HepG2 (cell line): ENCODE results near the gene IPP. TPM values are rescaled to one million over a fixed set of nuclear protein-coding genes. Genes with fewer than 3 reads are reported as not detected.

ENCODE experiments used
- ATAC-seq: fragments of 200-7000 bp; cut with Tn5 transposase; 3 replicates; pipeline ENCODE4 v1.9.1; 2020; ENCODE audit warnings: mild to moderate bottlenecking, moderate library complexity
- BruUV-seq: library from RNA; stranded (reverse); fragments of 400-500 nt; replicated peaks from 2 replicates; lab custom pipeline; 2021; lab: Mats Ljungman, UMichigan
- CTCF ChIA-PET: fragments of 300-600 bp; formaldehyde crosslinking; extraction: SDS; loops from one replicate; lab custom pipeline; 2021; ENCODE audit warnings: low total read pairs, inconsistent platforms, low intra/inter-chr PET ratio; lab: Yijun Ruan, JAX
- POLR2A ChIA-PET: fragments of 350-600 bp; sonication (Branson Sonifier 250); formaldehyde crosslinking; loops from one replicate; lab custom pipeline; 2020; ENCODE audit warnings: antibody characterized with exemption, inconsistent platforms; lab: Yijun Ruan, JAX
- DNase-seq: peaks from one replicate; pipeline ENCODE4 v3.0.0-alpha.2; 2015; ENCODE audit warnings: low spot score
- FAIRE-seq: peaks from 3 replicates; lab custom pipeline; 2011; peaks lifted over from hg19 to GRCh38; lab: Jason Lieb, UNC
- H2AFZ ChIP-seq: one replicate; pipeline ENCODE4 v1.6.1; 2011; ENCODE audit warnings: low read length, inconsistent platforms
- H3K27ac ChIP-seq: fragments of 300-600 bp; 3 replicates; pipeline ENCODE4 v1.8.0; 2011; ENCODE audit warnings: mixed run types, mild to moderate bottlenecking, mixed read lengths, low read length, inconsistent platforms; ENCODE audit not compliant: insufficient read depth; ENCODE audit errors: extremely low read length
- H3K27me3 ChIP-seq, 2 experiments: fragments of 200-600 bp in 1 of 2; 2 replicates in 1 of 2; 3 replicates in 1 of 2; pipeline versions ENCODE4 v1.6.0 to v1.8.0; 2011; ENCODE audit warnings: low read length in 2 of 2, mild to moderate bottlenecking in 2 of 2, moderate library complexity in 2 of 2, inconsistent platforms in 1 of 2; ENCODE audit not compliant: insufficient read depth in 2 of 2, control insufficient read depth in 1 of 2
- H3K36me3 ChIP-seq, 2 experiments: fragments of 200-600 bp in 1 of 2; replicated peaks in 1 of 2; 2 replicates in 1 of 2; 3 replicates in 1 of 2; pipeline versions ENCODE4 v1.5.1 to v1.8.0; 2011; ENCODE audit warnings: low read length in 2 of 2, inconsistent platforms in 1 of 2; ENCODE audit not compliant: insufficient read depth in 2 of 2, control insufficient read depth in 1 of 2
- H3K4me1 ChIP-seq: 2 replicates; pipeline ENCODE4 v1.5.1; 2012; ENCODE audit warnings: low read length, inconsistent platforms; ENCODE audit not compliant: insufficient read depth
- H3K4me2 ChIP-seq: 2 replicates; pipeline ENCODE4 v1.6.0; 2011; ENCODE audit warnings: low read depth, low read length, inconsistent platforms
- H3K4me3 ChIP-seq, 3 experiments: fragments of 200-600 bp in 1 of 3; sonication (generic), shearing (Covaris generic) in 1 of 3; replicated peaks in 1 of 3; 2 replicates each; pipeline ENCODE4 v1.5.1; 2011 to 2016; ENCODE audit warnings: low read length in 3 of 3, inconsistent platforms in 2 of 3, low read depth in 2 of 3, mild to moderate bottlenecking in 2 of 3, control low read depth in 1 of 3, mixed read lengths in 1 of 3; ENCODE audit not compliant: insufficient read depth in 1 of 3
- H3K79me2 ChIP-seq: one replicate; pipeline ENCODE4 v1.6.1; 2011; ENCODE audit warnings: low read length, inconsistent platforms; ENCODE audit not compliant: insufficient read depth
- H3K9ac ChIP-seq: 2 replicates; pipeline ENCODE4 v1.6.0; 2011; ENCODE audit warnings: mild to moderate bottlenecking, low read depth, low read length, inconsistent platforms; ENCODE audit not compliant: insufficient read depth
- H3K9me3 ChIP-seq: 2 replicates; pipeline ENCODE4 v1.5.1; 2012; ENCODE audit warnings: mild to moderate bottlenecking, low read length
- H4K20me1 ChIP-seq: 2 replicates; pipeline ENCODE4 v1.6.0; 2011; ENCODE audit warnings: inconsistent platforms, mild to moderate bottlenecking, low read length, moderate library complexity; ENCODE audit not compliant: insufficient read depth
- GPN1 ChIP-seq: sonication (generic); formaldehyde crosslinking; IDR thresholded peaks from 2 replicates; pipeline ENCODE4 v1.5.1; 2020; ENCODE audit warnings: missing genetic modification reagents, borderline replicate concordance
- MYNN ChIP-seq: sonication (generic); formaldehyde crosslinking; IDR thresholded peaks from 2 replicates; pipeline ENCODE4 v1.4.0; 2020; ENCODE audit warnings: mild to moderate bottlenecking, low read depth, missing genetic modification reagents
- PHF21A ChIP-seq: sonication (generic); formaldehyde crosslinking; IDR thresholded peaks from 2 replicates; pipeline ENCODE4 v1.5.0; 2020; ENCODE audit warnings: mild to moderate bottlenecking, missing genetic modification reagents
- PHF5A ChIP-seq: IDR thresholded peaks from one replicate; pipeline ENCODE4 v1.6.1; 2018; ENCODE audit warnings: low read depth, missing genetic modification reagents; ENCODE audit not compliant: unreplicated experiment
- RFXANK ChIP-seq: IDR thresholded peaks from 2 replicates; pipeline ENCODE4 v1.6.1; 2016
- SUZ12 ChIP-seq: fragments of 150-350 bp; IDR thresholded peaks from 2 replicates; pipeline ENCODE4 v1.6.1; 2014; ENCODE audit warnings: low read depth, low read length
- ZNF775 ChIP-seq: sonication (generic); formaldehyde crosslinking; IDR thresholded peaks from 2 replicates; pipeline ENCODE4 v1.4.0; 2020; ENCODE audit warnings: missing genetic modification reagents, mild to moderate bottlenecking, moderate library complexity, borderline replicate concordance
- WGBS: methylation state at CpG from one replicate; pipeline ENCODE4 v1.1.6; 2017; ENCODE audit warnings: low lambda C conversion rate; 5-methylcytosine and 5-hydroxymethylcytosine counted together
- in situ Hi-C: cut with HindIII; loops from 2 replicates; pipeline ENCODE4 v1.10.0; 2017; ENCODE audit warnings: low pct_unique_long_range_greater_than_20kb; ENCODE audit not compliant: extremely low pct_ligation_motif_present
- intact Hi-C: fragments of 100-400 bp; cut with micrococcal nuclease; formaldehyde crosslinking; loops from one replicate; pipeline ENCODE4 v1.10.0; 2022; ENCODE audit not compliant: unreplicated experiment
- polyA plus RNA-seq, 8 experiments: library from polyadenylated mRNA; depleted of rRNA in 3 of 8; stranded (reverse) in 7 of 8; unstranded in 1 of 8; fragments of >200 nt; fragmentation: Illumina TruSeq in 4 of 8; extraction: Trizol in 4 of 8; gene quantifications; 2 replicates each; pipeline versions ENCODE4 v1.2.1 to v1.2.3, GENCODE V29; 2011 to 2016; ENCODE audit warnings: low read depth in 4 of 8, missing spikeins in 1 of 8, mixed read lengths in 1 of 8; ENCODE audit not compliant: insufficient read depth in 1 of 8
- total RNA-seq, 5 experiments: library from RNA; depleted of rRNA; stranded (reverse); fragments of >200 nt; fragmentation: Illumina TruSeq; extraction: Trizol; gene quantifications; 2 replicates each; pipeline ENCODE4 v1.2.3, GENCODE V29; 2016; ENCODE audit warnings: low read depth in 1 of 5
- TF ChIP-seq, protein P1 (sequence below): sonication (generic); formaldehyde crosslinking; IDR thresholded peaks from 2 replicates; pipeline ENCODE4 v1.8.0; 2022; ENCODE audit warnings: mild to moderate bottlenecking, missing genetic modification reagents, borderline replicate concordance
- TF ChIP-seq, protein P2 (sequence below): sonication (generic); formaldehyde crosslinking; IDR thresholded peaks from 2 replicates; pipeline ENCODE4 v1.8.1; 2022; ENCODE audit warnings: mild to moderate bottlenecking, missing genetic modification reagents
- TF ChIP-seq, protein P3 (sequence below): sonication (generic); formaldehyde crosslinking; IDR thresholded peaks from 2 replicates; pipeline ENCODE4 v1.4.0; 2020; ENCODE audit warnings: missing genetic modification reagents

Gene IPP
- total and polyA plus RNA-seq, 2 of the 13 experiments (the other 11 are each of a cell fraction or from before 2014, with no cell fraction given) = 3.0 to 9.7 TPM

DNA sequence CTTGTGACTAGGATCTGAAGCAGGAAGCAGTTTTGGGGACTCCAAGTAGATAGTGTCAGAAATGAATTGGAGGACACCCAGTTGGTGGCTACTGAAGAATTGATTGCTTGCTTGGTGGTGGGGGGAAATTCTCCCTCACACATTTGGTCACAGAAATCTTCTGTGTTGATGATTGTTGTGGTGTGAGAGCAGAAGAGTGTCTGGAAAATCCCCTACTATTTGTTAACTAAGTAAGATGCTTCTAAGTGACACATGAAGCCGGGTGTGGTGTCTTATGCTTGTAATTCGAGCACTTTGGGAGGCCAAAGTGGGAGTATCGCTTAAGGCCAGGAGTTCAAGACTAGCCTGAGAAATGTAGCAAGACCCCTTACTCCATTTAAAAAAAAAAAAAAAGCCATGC, 22.5 kb upstream of the IPP start (continued):
- TF ChIP-seq RFXANK (CRISPR knock-in tag) = no peak
- TF ChIP-seq, protein P1, sequence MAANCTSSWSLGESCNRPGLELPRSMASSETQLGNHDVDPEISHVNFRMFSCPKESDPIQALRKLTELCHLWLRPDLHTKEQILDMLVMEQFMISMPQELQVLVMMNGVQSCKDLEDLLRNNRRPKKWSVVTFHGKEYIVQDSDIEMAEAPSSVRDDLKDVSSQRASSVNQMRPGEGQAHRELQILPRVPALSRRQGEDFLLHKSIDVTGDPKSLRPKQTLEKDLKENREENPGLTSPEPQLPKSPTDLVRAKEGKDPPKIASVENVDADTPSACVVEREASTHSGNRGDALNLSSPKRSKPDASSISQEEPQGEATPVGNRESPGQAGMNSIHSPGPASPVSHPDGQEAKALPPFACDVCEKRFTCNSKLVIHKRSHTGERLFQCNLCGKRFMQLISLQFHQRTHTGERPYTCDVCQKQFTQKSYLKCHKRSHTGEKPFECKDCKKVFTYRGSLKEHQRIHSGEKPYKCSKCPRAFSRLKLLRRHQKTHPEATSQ (CRISPR knock-in tag) = no peak
- TF ChIP-seq, protein P2, sequence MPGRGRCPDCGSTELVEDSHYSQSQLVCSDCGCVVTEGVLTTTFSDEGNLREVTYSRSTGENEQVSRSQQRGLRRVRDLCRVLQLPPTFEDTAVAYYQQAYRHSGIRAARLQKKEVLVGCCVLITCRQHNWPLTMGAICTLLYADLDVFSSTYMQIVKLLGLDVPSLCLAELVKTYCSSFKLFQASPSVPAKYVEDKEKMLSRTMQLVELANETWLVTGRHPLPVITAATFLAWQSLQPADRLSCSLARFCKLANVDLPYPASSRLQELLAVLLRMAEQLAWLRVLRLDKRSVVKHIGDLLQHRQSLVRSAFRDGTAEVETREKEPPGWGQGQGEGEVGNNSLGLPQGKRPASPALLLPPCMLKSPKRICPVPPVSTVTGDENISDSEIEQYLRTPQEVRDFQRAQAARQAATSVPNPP (CRISPR knock-in tag) = no peak
- no peak for TF ChIP-seq PHF5A (CRISPR knock-in tag)
- no peak for TF ChIP-seq SUZ12
- TF ChIP-seq MYNN (CRISPR knock-in tag) = no peak

DNA sequence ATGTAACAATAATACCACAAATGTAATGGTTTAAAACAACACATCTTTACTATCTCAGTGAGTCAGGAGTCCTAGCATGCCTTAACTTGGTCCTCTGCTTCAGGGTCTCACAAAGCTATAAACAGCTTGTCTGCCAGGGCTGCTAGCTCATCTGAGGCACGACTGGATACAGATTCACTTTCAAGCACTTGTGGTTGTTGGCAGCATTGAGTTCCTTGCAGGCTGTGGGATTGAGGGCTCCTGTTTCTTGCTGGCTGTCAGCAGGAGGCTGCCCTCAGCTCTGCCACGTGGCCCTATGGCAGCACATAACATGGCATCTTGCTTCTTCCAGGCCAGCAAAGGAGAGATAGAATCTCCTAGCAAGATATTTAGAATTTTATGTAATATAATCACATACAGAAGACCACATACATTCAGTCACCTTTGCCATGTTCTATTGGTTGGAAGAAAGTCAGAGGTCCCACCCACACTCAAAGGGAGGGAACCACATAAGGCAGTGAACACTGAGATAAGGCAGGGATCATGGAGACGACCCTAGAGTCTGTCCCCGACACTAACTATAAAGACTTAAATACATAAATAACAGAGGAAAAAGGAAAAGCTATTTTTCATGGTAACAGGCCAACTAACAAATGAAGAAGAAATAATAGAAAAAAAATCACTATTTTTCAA, 18.9 kb upstream of the IPP start:
- Histone ChIP-seq H3K4me1 (peaks cover 15% of the 10 kb centered on the region), H3K36me3 (no peaks in the 10 kb centered on the region), H3K9me3 (no peaks in the 10 kb centered on the region), H3K79me2 (no peaks in the 10 kb centered on the region), H3K27ac (no peak overlapping the region), H3K27me3 (no peaks in the 10 kb centered on the region), H4K20me1 (no peaks in the 10 kb centered on the region), H3K4me2 (peak overlapping the region; percentile 31), H2AFZ (no peak overlapping the region), H3K4me3 (no peak overlapping the region), H3K9ac (no peak overlapping the region)
- ChIA-PET CTCF (no interaction called here), POLR2A (no interaction called here)
- peak; percentile 53 for ATAC-seq
- 55% methylated on average over 2 of the region's 4 CpGs for WGBS
- no peak for DNase-seq
- TF ChIP-seq ZNF775 (CRISPR knock-in tag) (no peak), PHF21A (CRISPR knock-in tag) (no peak), GPN1 (CRISPR knock-in tag) (no peak)
- TF ChIP-seq, protein P3, sequence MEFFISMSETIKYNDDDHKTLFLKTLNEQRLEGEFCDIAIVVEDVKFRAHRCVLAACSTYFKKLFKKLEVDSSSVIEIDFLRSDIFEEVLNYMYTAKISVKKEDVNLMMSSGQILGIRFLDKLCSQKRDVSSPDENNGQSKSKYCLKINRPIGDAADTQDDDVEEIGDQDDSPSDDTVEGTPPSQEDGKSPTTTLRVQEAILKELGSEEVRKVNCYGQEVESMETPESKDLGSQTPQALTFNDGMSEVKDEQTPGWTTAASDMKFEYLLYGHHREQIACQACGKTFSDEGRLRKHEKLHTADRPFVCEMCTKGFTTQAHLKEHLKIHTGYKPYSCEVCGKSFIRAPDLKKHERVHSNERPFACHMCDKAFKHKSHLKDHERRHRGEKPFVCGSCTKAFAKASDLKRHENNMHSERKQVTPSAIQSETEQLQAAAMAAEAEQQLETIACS (CRISPR knock-in tag) = no peak
- in situ Hi-C loops = no loop called here
- no peak for FAIRE-seq
- BruUV-seq = no TSS peak
- intact Hi-C loops = no loop called here
